ENCODE results near the gene PARVA.
"Not testable (repeated sequence)": the region's sequence is repeated elsewhere in the genome, so short reads cannot be mapped to it uniquely, and the experiment has no call there.

The PARVA gene

DNA sequence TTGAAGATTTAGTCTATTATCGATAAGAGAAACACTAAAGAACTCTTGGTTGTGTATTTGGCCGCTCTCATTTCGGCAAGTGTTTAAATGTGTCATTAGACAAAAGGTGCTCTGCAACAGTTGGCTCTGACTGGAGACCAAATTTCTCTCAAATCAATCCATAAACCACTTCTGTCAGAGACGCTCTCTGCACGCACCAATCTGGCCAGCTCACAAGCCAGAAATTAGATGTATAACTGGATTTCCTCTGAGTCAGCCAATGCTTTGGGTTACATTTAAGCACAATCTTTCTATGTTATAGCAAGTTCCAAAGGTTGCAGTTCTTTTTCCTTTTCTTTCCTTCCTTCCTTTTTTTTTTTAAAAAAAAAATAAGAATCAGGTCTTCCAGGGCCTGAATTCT, 17.6 kb upstream of the PARVA start:
- Histone ChIP-seq H3K4me1 (ENCODE audit: insufficient read depth, low read length) (peaks cover 10% of the 10 kb centered on the region), H3K27me3 (ENCODE audit: insufficient read depth, low read length) (peaks cover 7% of the 10 kb centered on the region), H3K36me3 (ENCODE audit: insufficient read depth, low read length) (no peaks in the 10 kb centered on the region), H3K9me3 (ENCODE audit: low read length) (no peaks in the 10 kb centered on the region), H3K4me3 (ENCODE audit: low read length) (no peak overlapping the region), H2AFZ (ENCODE audit: low read depth, low read length) (no peak overlapping the region)

DNA sequence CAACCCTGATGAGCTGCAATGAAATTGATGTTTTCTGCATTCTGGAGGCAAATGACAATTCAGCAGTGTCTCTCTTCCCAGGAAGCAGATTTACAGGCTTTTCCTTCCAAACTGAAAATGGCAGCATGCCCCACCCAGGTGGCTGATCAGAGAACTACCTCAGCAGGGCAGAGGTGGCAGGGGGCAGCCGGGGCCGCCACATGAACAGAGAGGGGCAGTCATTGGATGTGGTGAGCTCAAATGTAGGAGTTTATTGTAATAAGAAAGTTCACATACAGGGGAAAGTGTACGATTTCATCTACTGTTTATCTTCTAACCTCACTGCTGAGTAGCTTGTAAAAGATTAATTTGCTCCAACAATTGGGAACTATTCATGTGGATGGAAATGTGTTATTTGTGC, 15.7 kb upstream of the PARVA start:
- Histone ChIP-seq H3K9me3 (ENCODE audit: low read length) (no peaks in the 10 kb centered on the region), H3K4me1 (ENCODE audit: insufficient read depth, low read length) (peaks cover 13% of the 10 kb centered on the region), H3K4me3 (ENCODE audit: low read length) (no peak overlapping the region), H2AFZ (ENCODE audit: low read depth, low read length) (no peak overlapping the region), H3K36me3 (ENCODE audit: insufficient read depth, low read length) (no peaks in the 10 kb centered on the region), H3K27me3 (ENCODE audit: insufficient read depth, low read length) (peaks cover 7% of the 10 kb centered on the region)

GRCh38 chr11:12362857-12363256, 14.5 kb upstream of the PARVA start:
- Histone ChIP-seq H3K4me1 (ENCODE audit: insufficient read depth, low read length) (peaks cover 13% of the 10 kb centered on the region), H3K4me3 (ENCODE audit: low read length) (no peak overlapping the region), H3K9me3 (ENCODE audit: low read length) (no peaks in the 10 kb centered on the region), H2AFZ (ENCODE audit: low read depth, low read length) (no peak overlapping the region), H3K27me3 (ENCODE audit: insufficient read depth, low read length) (peaks cover 7% of the 10 kb centered on the region), H3K36me3 (ENCODE audit: insufficient read depth, low read length) (no peaks in the 10 kb centered on the region)

DNA sequence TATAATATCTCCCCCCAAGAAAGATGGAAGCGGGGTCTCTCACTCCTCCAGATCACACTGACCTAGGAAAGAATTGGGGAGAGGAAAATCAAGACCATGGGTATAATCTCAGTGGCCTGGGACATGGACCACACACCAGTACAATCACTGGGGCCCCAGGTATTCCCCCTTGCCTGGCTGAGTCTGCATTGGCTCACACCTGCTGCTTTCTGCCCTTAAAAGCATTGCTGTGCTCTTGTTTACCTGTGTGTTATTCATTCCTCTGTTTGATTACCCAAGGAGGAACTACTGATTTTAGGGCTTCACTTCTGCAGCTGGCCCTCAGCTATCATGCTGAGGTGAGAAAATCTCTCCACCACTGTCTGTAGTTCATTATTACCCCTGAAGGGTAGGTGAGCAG, 14.0 kb upstream of the PARVA start:
- Histone ChIP-seq H3K36me3 (ENCODE audit: insufficient read depth, low read length) (no peaks in the 10 kb centered on the region), H3K9me3 (ENCODE audit: low read length) (no peaks in the 10 kb centered on the region), H3K27me3 (ENCODE audit: insufficient read depth, low read length) (peaks cover 7% of the 10 kb centered on the region), H3K4me3 (ENCODE audit: low read length) (no peak overlapping the region), H3K4me1 (ENCODE audit: insufficient read depth, low read length) (peaks cover 13% of the 10 kb centered on the region), H2AFZ (ENCODE audit: low read depth, low read length) (no peak overlapping the region)

GRCh38 chr11:12365965-12366575, 11.3 kb upstream of the PARVA start:
- not testable (repeated sequence) for H3K27me3 ChIP-seq (ENCODE audit: insufficient read depth, low read length); H3K4me1 ChIP-seq (ENCODE audit: insufficient read depth, low read length); H3K9me3 ChIP-seq (ENCODE audit: low read length); H3K4me3 ChIP-seq (ENCODE audit: low read length); H3K36me3 ChIP-seq (ENCODE audit: insufficient read depth, low read length)
- peak overlapping the region; percentile 50 for H2AFZ ChIP-seq (ENCODE audit: low read depth, low read length)

DNA sequence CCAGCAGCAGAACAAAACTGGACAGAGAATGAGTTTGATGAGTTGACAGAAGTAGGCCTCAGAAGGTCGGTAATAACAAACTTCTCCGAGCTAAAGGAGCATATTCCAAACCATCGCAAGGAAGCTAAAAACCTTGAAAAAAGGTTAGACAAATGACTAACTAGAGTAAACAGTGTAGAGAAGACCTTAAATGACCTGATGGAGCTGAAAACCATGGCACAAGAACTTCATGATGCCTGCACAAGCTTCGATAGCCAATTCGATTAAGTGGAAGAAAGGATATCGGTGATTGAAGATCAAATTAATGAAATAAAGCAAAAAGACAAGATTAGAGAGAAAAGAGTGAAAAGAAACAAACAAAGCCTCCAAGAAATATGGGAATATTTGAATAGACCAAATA, 10.3 kb upstream of the PARVA start:
- not testable (repeated sequence) for H3K9me3 ChIP-seq (ENCODE audit: low read length); H3K27me3 ChIP-seq (ENCODE audit: insufficient read depth, low read length); H3K36me3 ChIP-seq (ENCODE audit: insufficient read depth, low read length); H3K4me1 ChIP-seq (ENCODE audit: insufficient read depth, low read length); H3K4me3 ChIP-seq (ENCODE audit: low read length); H2AFZ ChIP-seq (ENCODE audit: low read depth, low read length)

DNA sequence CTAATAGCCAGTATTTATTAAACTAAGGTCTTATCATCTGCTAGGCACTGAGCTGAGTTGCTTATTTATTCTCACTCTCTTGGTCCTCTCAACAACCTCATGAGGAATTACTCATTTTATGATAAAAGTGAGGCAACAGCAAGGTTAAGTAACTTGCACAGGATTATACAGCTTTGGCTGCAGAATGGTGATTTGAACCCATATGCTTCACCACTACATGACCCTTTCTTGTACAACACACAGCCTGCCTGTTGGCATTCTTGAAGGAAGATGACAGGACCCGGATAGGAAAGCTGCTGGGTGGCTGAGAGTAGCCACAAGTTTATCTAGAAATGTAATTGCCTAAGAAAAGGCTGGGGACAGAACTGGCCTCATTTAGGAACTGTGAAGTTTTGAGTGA, 5.3 kb upstream of the PARVA start:
- Histone ChIP-seq H3K36me3 (ENCODE audit: insufficient read depth, low read length) (no peaks in the 10 kb centered on the region), H3K27me3 (ENCODE audit: insufficient read depth, low read length) (peaks cover 12% of the 10 kb centered on the region), H3K4me1 (ENCODE audit: insufficient read depth, low read length) (no peaks in the 10 kb centered on the region), H3K9me3 (ENCODE audit: low read length) (no peaks in the 10 kb centered on the region), H3K4me3 (ENCODE audit: low read length) (no peak overlapping the region), H2AFZ (ENCODE audit: low read depth, low read length) (no peak overlapping the region)

DNA sequence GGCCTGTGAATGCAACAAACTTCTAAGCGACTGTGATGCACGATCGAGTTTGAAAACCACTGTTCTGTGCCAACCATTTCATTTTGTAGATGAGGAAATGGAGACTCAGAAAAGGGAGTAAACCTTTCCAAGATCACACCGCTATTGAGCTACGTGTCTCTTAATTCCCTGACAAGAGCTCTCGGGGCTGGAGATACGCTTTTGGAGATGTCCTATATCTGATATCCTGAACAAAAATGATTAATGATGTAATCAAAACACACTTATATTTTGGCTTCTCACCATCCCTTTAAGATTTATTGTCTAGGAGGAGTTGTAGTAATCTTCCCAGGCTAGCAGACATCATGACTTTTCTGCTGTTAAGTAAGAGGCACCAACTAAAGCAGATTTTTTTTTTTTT, 1.7 kb upstream of the PARVA start:
- Histone ChIP-seq H3K4me3 (ENCODE audit: low read length) (no peak overlapping the region), H3K9me3 (ENCODE audit: low read length) (no peaks in the 10 kb centered on the region), H3K36me3 (ENCODE audit: insufficient read depth, low read length) (no peaks in the 10 kb centered on the region), H3K27me3 (ENCODE audit: insufficient read depth, low read length) (peaks cover 16% of the 10 kb centered on the region), H3K4me1 (ENCODE audit: insufficient read depth, low read length) (no peaks in the 10 kb centered on the region), H2AFZ (ENCODE audit: low read depth, low read length) (no peak overlapping the region)

DNA sequence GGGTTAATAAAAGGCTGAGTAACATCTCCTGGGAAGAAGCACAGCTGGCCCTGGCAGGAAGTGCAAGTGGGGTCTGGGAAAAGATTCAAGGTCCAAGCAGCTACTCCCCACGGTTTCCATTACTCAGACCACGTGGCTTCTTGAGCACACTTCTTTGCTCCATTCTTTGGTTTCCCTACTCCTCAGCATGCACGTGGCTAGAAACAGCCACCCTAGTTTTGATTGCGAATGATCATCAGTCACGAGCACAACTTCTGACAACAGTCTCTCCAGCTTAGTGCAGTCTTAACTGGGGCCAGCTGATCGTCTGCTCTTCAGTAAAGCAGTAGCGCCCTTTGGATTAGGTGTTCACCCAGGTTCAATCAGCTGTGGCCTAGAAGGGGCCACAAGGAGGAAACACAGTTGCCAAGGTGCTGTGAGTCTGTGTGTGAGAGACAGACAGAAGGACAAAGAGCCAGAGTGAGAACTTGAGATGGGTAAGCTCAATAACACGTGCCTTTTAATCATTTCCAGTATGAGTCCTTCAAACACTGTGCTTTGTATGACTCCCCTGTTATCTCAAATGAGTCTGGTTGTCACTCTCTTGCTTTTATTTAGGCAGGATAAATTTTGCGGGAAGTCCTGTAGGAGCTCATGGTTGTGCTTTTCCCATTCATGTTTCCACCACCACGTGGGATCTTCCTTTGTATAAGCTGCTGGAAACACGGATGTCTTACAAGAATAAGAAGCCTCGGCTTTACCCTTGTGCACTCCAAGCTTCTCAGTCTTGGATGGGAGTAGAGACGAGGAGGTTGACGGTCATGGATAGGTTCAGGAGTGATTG, 901 bp upstream of the PARVA start:
- no peaks in the 10 kb centered on the region for H3K9me3 ChIP-seq (ENCODE audit: low read length)
- no peak overlapping the region for H2AFZ ChIP-seq (ENCODE audit: low read depth, low read length)
- H3K27me3 ChIP-seq (ENCODE audit: insufficient read depth, low read length): peaks cover 16% of the 10 kb centered on the region
- no peaks in the 10 kb centered on the region for H3K36me3 ChIP-seq (ENCODE audit: insufficient read depth, low read length)
- no peaks in the 10 kb centered on the region for H3K4me1 ChIP-seq (ENCODE audit: insufficient read depth, low read length)
- no peak overlapping the region for H3K4me3 ChIP-seq (ENCODE audit: low read length)

- H3K9me3 ChIP-seq (ENCODE audit: low read length): no peaks in the 10 kb centered on the region
- H3K36me3 ChIP-seq (ENCODE audit: insufficient read depth, low read length): no peaks in the 10 kb centered on the region
- H2AFZ ChIP-seq (ENCODE audit: low read depth, low read length): peak overlapping the region; percentile 23
- peaks cover 16% of the 10 kb centered on the region for H3K27me3 ChIP-seq (ENCODE audit: insufficient read depth, low read length)
- peak overlapping the region; percentile 66 for H3K4me3 ChIP-seq (ENCODE audit: low read length)
- no peaks in the 10 kb centered on the region for H3K4me1 ChIP-seq (ENCODE audit: insufficient read depth, low read length)
Observed at GRCh38 chr11:12377824-12378593, 638 bp downstream of the PARVA start.

- Histone ChIP-seq H2AFZ (ENCODE audit: low read depth, low read length) (no peak overlapping the region), H3K27me3 (ENCODE audit: insufficient read depth, low read length) (peaks cover 11% of the 10 kb centered on the region), H3K36me3 (ENCODE audit: insufficient read depth, low read length) (no peaks in the 10 kb centered on the region), H3K9me3 (ENCODE audit: low read length) (no peaks in the 10 kb centered on the region), H3K4me3 (ENCODE audit: low read length) (no peak overlapping the region), H3K4me1 (ENCODE audit: insufficient read depth, low read length) (no peaks in the 10 kb centered on the region)
Observed at GRCh38 chr11:12380565-12381325, 3.4 kb downstream of the PARVA start.

DNA sequence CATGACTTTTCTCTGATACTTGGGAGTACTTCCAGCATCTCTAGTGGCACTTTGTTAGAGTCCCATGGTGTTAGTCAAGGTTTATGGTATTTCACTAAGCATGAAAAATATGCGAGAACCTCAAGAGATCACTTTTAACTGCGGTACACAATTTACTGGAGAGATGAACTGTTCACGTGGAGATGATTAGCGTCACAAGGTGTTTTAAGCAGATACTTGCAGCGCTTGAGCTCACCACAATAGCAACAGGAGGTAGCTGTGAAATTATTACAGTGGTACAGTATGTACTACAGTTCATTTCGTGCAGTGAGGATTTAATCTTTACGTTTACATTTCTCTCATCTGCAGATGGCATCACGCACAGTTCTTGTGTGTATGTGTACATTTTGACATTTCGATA, 4.5 kb downstream of the PARVA start:
- Histone ChIP-seq H2AFZ (ENCODE audit: low read depth, low read length) (no peak overlapping the region), H3K4me1 (ENCODE audit: insufficient read depth, low read length) (no peaks in the 10 kb centered on the region), H3K4me3 (ENCODE audit: low read length) (no peak overlapping the region), H3K27me3 (ENCODE audit: insufficient read depth, low read length) (peaks cover 6% of the 10 kb centered on the region), H3K36me3 (ENCODE audit: insufficient read depth, low read length) (no peaks in the 10 kb centered on the region), H3K9me3 (ENCODE audit: low read length) (no peaks in the 10 kb centered on the region)

GRCh38 chr11:12382451-12382850, 5.1 kb downstream of the PARVA start:
- no peaks in the 10 kb centered on the region for H3K4me1 ChIP-seq (ENCODE audit: insufficient read depth, low read length)
- H3K4me3 ChIP-seq (ENCODE audit: low read length): no peak overlapping the region
- no peaks in the 10 kb centered on the region for H3K36me3 ChIP-seq (ENCODE audit: insufficient read depth, low read length)
- H3K9me3 ChIP-seq (ENCODE audit: low read length): no peaks in the 10 kb centered on the region
- peaks cover 4% of the 10 kb centered on the region for H3K27me3 ChIP-seq (ENCODE audit: insufficient read depth, low read length)
- H2AFZ ChIP-seq (ENCODE audit: low read depth, low read length): no peak overlapping the region
